Endothelial cell of umbilical vein (primary cell): ENCODE measurements around the gene ZMIZ1.

Source experiments
- CTCF ChIP-seq, 2 donors: IDR thresholded peaks; 1 replicate in 1 of 2; 2 replicates in 1 of 2; pipeline ENCODE4 v1.5.1; 2011; ENCODE audit warnings: low read length in 2 of 2, mild to moderate bottlenecking in 2 of 2, moderate library complexity in 2 of 2, control low read depth in 1 of 2, inconsistent platforms in 1 of 2, low read depth in 1 of 2; ENCODE audit not compliant: insufficient read depth in 1 of 2; ENCODE audit errors: extremely low read depth in 1 of 2
- EZH2 ChIP-seq: IDR thresholded peaks from 2 replicates; pipeline ENCODE4 v1.6.1; 2012; ENCODE audit warnings: borderline replicate concordance, low read depth, mild to moderate bottlenecking, moderate library complexity, low read length, inconsistent platforms; ENCODE audit not compliant: severe bottlenecking
- FOS ChIP-seq: IDR thresholded peaks from 2 replicates; pipeline ENCODE4 v1.6.1; 2011; ENCODE audit warnings: mild to moderate bottlenecking, low read length, moderate library complexity, borderline replicate concordance; ENCODE audit not compliant: insufficient read depth
- GATA2 ChIP-seq: IDR thresholded peaks from 2 replicates; pipeline ENCODE4 v1.7.0; 2011; ENCODE audit warnings: low read depth, mild to moderate bottlenecking, moderate library complexity, mixed read lengths, low read length; ENCODE audit not compliant: insufficient read length, insufficient read depth
- JUN ChIP-seq: IDR thresholded peaks from 2 replicates; pipeline ENCODE4 v1.6.1; 2011; ENCODE audit warnings: borderline replicate concordance, low read depth; ENCODE audit not compliant: insufficient read length, insufficient read depth
- MYC ChIP-seq: IDR thresholded peaks from one replicate; pipeline ENCODE4 v1.6.1; 2011; ENCODE audit warnings: mild to moderate bottlenecking, low read depth, low read length
- POLR2A ChIP-seq: IDR thresholded peaks from 2 replicates; pipeline ENCODE4 v1.6.1; 2012; ENCODE audit warnings: low read depth, mild to moderate bottlenecking, control low read depth, low read length
- POLR2AphosphoS5 ChIP-seq: IDR thresholded peaks from 2 replicates; pipeline ENCODE4 v1.6.1; 2012; ENCODE audit warnings: low read depth, mild to moderate bottlenecking, control low read depth, low read length, moderate library complexity; ENCODE audit not compliant: insufficient read depth
- TF ChIP-seq, protein P1 (sequence below): IDR thresholded peaks from 2 replicates; pipeline ENCODE4 v1.6.1; 2011; ENCODE audit not compliant: insufficient read depth, insufficient read length

DNA sequence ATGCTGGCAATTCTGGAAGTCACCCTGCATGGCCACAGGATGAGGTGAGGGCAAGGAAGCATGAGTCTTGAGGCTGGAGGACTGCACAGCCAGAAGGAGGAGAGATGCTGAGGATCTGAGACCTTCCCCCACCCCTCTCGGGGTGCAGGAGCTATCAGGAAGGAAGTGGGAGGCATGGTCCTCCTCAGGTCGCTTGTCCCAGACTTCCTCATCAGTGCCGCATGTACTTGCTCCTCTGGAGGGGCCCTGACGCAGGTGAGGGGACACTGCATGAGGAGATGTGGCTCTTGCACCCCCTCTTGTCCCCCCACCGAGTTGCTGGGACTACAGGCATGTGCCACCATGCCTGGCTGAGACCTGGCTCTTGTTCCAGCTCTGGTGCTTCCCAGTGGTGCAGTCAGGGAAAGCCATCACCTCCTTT lies 5.7 kb upstream of the ZMIZ1 start:
- no peak for TF ChIP-seq POLR2A
- no peak for TF ChIP-seq CTCF (IDR thresholded peaks at IDR 0.05; ENCODE audit: extremely low read depth in 1 of 2, insufficient read depth in 1 of 2, low read depth in 1 of 2, low read length in 2 of 2)
- TF ChIP-seq EZH2 = no peak
- no peak for TF ChIP-seq POLR2AphosphoS5
- TF ChIP-seq MYC = no peak
- TF ChIP-seq JUN = no peak
- TF ChIP-seq GATA2 = no peak
- TF ChIP-seq, protein P1, sequence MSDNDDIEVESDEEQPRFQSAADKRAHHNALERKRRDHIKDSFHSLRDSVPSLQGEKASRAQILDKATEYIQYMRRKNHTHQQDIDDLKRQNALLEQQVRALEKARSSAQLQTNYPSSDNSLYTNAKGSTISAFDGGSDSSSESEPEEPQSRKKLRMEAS = no peak
- TF ChIP-seq FOS = no peak
